HepG2 (cell line): ENCODE results near the gene TMEM247. TPM values are rescaled to one million over a fixed set of nuclear protein-coding genes. Genes with fewer than 3 reads are reported as not detected.

Source experiments
- ATAC-seq: fragments of 200-7000 bp; cut with Tn5 transposase; 3 replicates; pipeline ENCODE4 v1.9.1; 2020; ENCODE audit warnings: mild to moderate bottlenecking, moderate library complexity
- BruUV-seq: library from RNA; stranded (reverse); fragments of 400-500 nt; replicated peaks from 2 replicates; lab custom pipeline; 2021; lab: Mats Ljungman, UMichigan
- CTCF ChIA-PET: fragments of 300-600 bp; formaldehyde crosslinking; extraction: SDS; loops from one replicate; lab custom pipeline; 2021; ENCODE audit warnings: low total read pairs, inconsistent platforms, low intra/inter-chr PET ratio; lab: Yijun Ruan, JAX
- POLR2A ChIA-PET: fragments of 350-600 bp; sonication (Branson Sonifier 250); formaldehyde crosslinking; loops from one replicate; lab custom pipeline; 2020; ENCODE audit warnings: antibody characterized with exemption, inconsistent platforms; lab: Yijun Ruan, JAX
- DNase-seq: peaks from one replicate; pipeline ENCODE4 v3.0.0-alpha.2; 2015; ENCODE audit warnings: low spot score
- FAIRE-seq: peaks from 3 replicates; lab custom pipeline; 2011; peaks lifted over from hg19 to GRCh38; lab: Jason Lieb, UNC
- H2AFZ ChIP-seq: one replicate; pipeline ENCODE4 v1.6.1; 2011; ENCODE audit warnings: low read length, inconsistent platforms
- H3K27ac ChIP-seq: fragments of 300-600 bp; 3 replicates; pipeline ENCODE4 v1.8.0; 2011; ENCODE audit warnings: mixed run types, mild to moderate bottlenecking, mixed read lengths, low read length, inconsistent platforms; ENCODE audit not compliant: insufficient read depth; ENCODE audit errors: extremely low read length
- H3K27me3 ChIP-seq, 2 experiments: fragments of 200-600 bp in 1 of 2; 2 replicates in 1 of 2; 3 replicates in 1 of 2; pipeline versions ENCODE4 v1.6.0 to v1.8.0; 2011; ENCODE audit warnings: low read length in 2 of 2, mild to moderate bottlenecking in 2 of 2, moderate library complexity in 2 of 2, inconsistent platforms in 1 of 2; ENCODE audit not compliant: insufficient read depth in 2 of 2, control insufficient read depth in 1 of 2
- H3K36me3 ChIP-seq, 2 experiments: fragments of 200-600 bp in 1 of 2; replicated peaks in 1 of 2; 2 replicates in 1 of 2; 3 replicates in 1 of 2; pipeline versions ENCODE4 v1.5.1 to v1.8.0; 2011; ENCODE audit warnings: low read length in 2 of 2, inconsistent platforms in 1 of 2; ENCODE audit not compliant: insufficient read depth in 2 of 2, control insufficient read depth in 1 of 2
- H3K4me1 ChIP-seq: 2 replicates; pipeline ENCODE4 v1.5.1; 2012; ENCODE audit warnings: low read length, inconsistent platforms; ENCODE audit not compliant: insufficient read depth
- H3K4me2 ChIP-seq: 2 replicates; pipeline ENCODE4 v1.6.0; 2011; ENCODE audit warnings: low read depth, low read length, inconsistent platforms
- H3K4me3 ChIP-seq, 3 experiments: fragments of 200-600 bp in 1 of 3; sonication (generic), shearing (Covaris generic) in 1 of 3; replicated peaks in 1 of 3; 2 replicates each; pipeline ENCODE4 v1.5.1; 2011 to 2016; ENCODE audit warnings: low read length in 3 of 3, inconsistent platforms in 2 of 3, low read depth in 2 of 3, mild to moderate bottlenecking in 2 of 3, control low read depth in 1 of 3, mixed read lengths in 1 of 3; ENCODE audit not compliant: insufficient read depth in 1 of 3
- H3K79me2 ChIP-seq: one replicate; pipeline ENCODE4 v1.6.1; 2011; ENCODE audit warnings: low read length, inconsistent platforms; ENCODE audit not compliant: insufficient read depth
- H3K9ac ChIP-seq: 2 replicates; pipeline ENCODE4 v1.6.0; 2011; ENCODE audit warnings: mild to moderate bottlenecking, low read depth, low read length, inconsistent platforms; ENCODE audit not compliant: insufficient read depth
- H3K9me3 ChIP-seq: 2 replicates; pipeline ENCODE4 v1.5.1; 2012; ENCODE audit warnings: mild to moderate bottlenecking, low read length
- H4K20me1 ChIP-seq: 2 replicates; pipeline ENCODE4 v1.6.0; 2011; ENCODE audit warnings: inconsistent platforms, mild to moderate bottlenecking, low read length, moderate library complexity; ENCODE audit not compliant: insufficient read depth
- CAMTA2 ChIP-seq: sonication (generic); formaldehyde crosslinking; IDR thresholded peaks from 2 replicates; pipeline ENCODE4 v1.4.0; 2020; ENCODE audit warnings: mild to moderate bottlenecking, missing genetic modification reagents, borderline replicate concordance
- CBX2 ChIP-seq, 2 experiments: fragments of 200-600 bp in 1 of 2; sonication (generic); formaldehyde crosslinking in 1 of 2; IDR thresholded peaks; 2 replicates each; pipeline versions ENCODE4 v1.7.0 to v1.8.1; 2018 to 2022; ENCODE audit warnings: low read depth in 2 of 2, low read length in 1 of 2, mild to moderate bottlenecking in 1 of 2, missing genetic modification reagents in 1 of 2
- FLYWCH1 ChIP-seq: sonication (generic); formaldehyde crosslinking; IDR thresholded peaks from 2 replicates; pipeline ENCODE4 v1.8.1; 2023; ENCODE audit warnings: mild to moderate bottlenecking, missing genetic modification reagents
- GATA4 ChIP-seq: sonication (generic); IDR thresholded peaks from 2 replicates; pipeline ENCODE4 v1.6.1; 2016; ENCODE audit warnings: antibody characterized with exemption, low read depth, borderline replicate concordance
- GTF2F1 ChIP-seq: fragments of 150-350 bp; IDR thresholded peaks from 2 replicates; pipeline ENCODE4 v1.6.1; 2014; ENCODE audit warnings: low read length
- HNF4A ChIP-seq: sonication (generic); formaldehyde crosslinking; IDR thresholded peaks from 2 replicates; pipeline ENCODE4 v1.4.0; 2020; ENCODE audit warnings: missing genetic modification reagents
- IKZF4 ChIP-seq: sonication (generic); formaldehyde crosslinking; IDR thresholded peaks from 2 replicates; pipeline ENCODE4 v1.5.1; 2020; ENCODE audit warnings: borderline replicate concordance, mild to moderate bottlenecking, low read depth, missing genetic modification reagents; ENCODE audit errors: not compliant biosample characterization
- NR2F6 ChIP-seq, 2 experiments: IDR thresholded peaks; 2 replicates each; pipeline ENCODE4 v1.6.1; 2016; ENCODE audit warnings: antibody characterized with exemption in 1 of 2, mild to moderate bottlenecking in 1 of 2
- PHF20 ChIP-seq: sonication (generic); formaldehyde crosslinking; IDR thresholded peaks from 2 replicates; pipeline ENCODE4 v1.5.0; 2020; ENCODE audit warnings: mild to moderate bottlenecking, missing genetic modification reagents
- TCF7L2 ChIP-seq: IDR thresholded peaks from 2 replicates; pipeline ENCODE4 v1.6.1; 2011; ENCODE audit warnings: mild to moderate bottlenecking, low read depth, low read length, moderate library complexity
- XRCC5 ChIP-seq: fragments of 200-400 bp; formaldehyde crosslinking; optimal IDR thresholded peaks from 2 replicates; pipeline ENCODE3; 2017; ENCODE audit warnings: mild to moderate bottlenecking, low read length
- ZNF143 ChIP-seq: sonication (generic); formaldehyde crosslinking; IDR thresholded peaks from 2 replicates; pipeline ENCODE4 v1.4.0; 2020; ENCODE audit warnings: missing genetic modification reagents
- ZNF543 ChIP-seq: sonication (generic); formaldehyde crosslinking; IDR thresholded peaks from 2 replicates; pipeline ENCODE4 v1.4.0; 2020; ENCODE audit warnings: mild to moderate bottlenecking, missing genetic modification reagents
- ZNF607 ChIP-seq: sonication (generic); formaldehyde crosslinking; IDR thresholded peaks from 2 replicates; pipeline ENCODE4 v1.5.1; 2020; ENCODE audit warnings: missing genetic modification reagents, mild to moderate bottlenecking, borderline replicate concordance
- ZNF713 ChIP-seq: sonication (generic); formaldehyde crosslinking; IDR thresholded peaks from 2 replicates; pipeline ENCODE4 v1.4.0; 2020; ENCODE audit warnings: mild to moderate bottlenecking, missing genetic modification reagents
- ZSCAN12 ChIP-seq: sonication (generic); formaldehyde crosslinking; IDR thresholded peaks from 2 replicates; pipeline ENCODE4 v1.9.0; 2021; ENCODE audit warnings: mild to moderate bottlenecking, missing genetic modification reagents
- WGBS: methylation state at CpG from one replicate; pipeline ENCODE4 v1.1.6; 2017; ENCODE audit warnings: low lambda C conversion rate; 5-methylcytosine and 5-hydroxymethylcytosine counted together
- in situ Hi-C: cut with HindIII; loops from 2 replicates; pipeline ENCODE4 v1.10.0; 2017; ENCODE audit warnings: low pct_unique_long_range_greater_than_20kb; ENCODE audit not compliant: extremely low pct_ligation_motif_present
- intact Hi-C: fragments of 100-400 bp; cut with micrococcal nuclease; formaldehyde crosslinking; loops from one replicate; pipeline ENCODE4 v1.10.0; 2022; ENCODE audit not compliant: unreplicated experiment
- polyA plus RNA-seq, 8 experiments: library from polyadenylated mRNA; depleted of rRNA in 3 of 8; stranded (reverse) in 7 of 8; unstranded in 1 of 8; fragments of >200 nt; fragmentation: Illumina TruSeq in 4 of 8; extraction: Trizol in 4 of 8; gene quantifications; 2 replicates each; pipeline versions ENCODE4 v1.2.1 to v1.2.3, GENCODE V29; 2011 to 2016; ENCODE audit warnings: low read depth in 4 of 8, missing spikeins in 1 of 8, mixed read lengths in 1 of 8; ENCODE audit not compliant: insufficient read depth in 1 of 8
- total RNA-seq, 5 experiments: library from RNA; depleted of rRNA; stranded (reverse); fragments of >200 nt; fragmentation: Illumina TruSeq; extraction: Trizol; gene quantifications; 2 replicates each; pipeline ENCODE4 v1.2.3, GENCODE V29; 2016; ENCODE audit warnings: low read depth in 1 of 5
- TF ChIP-seq, protein P1 (sequence below): sonication (generic); formaldehyde crosslinking; IDR thresholded peaks from 2 replicates; pipeline ENCODE4 v1.4.0; 2020; ENCODE audit warnings: missing genetic modification reagents, borderline replicate concordance

The TMEM247 gene
- total and polyA plus RNA-seq, 2 of the 13 experiments (the other 11 are each of a cell fraction or from before 2014, with no cell fraction given): not detected

DNA sequence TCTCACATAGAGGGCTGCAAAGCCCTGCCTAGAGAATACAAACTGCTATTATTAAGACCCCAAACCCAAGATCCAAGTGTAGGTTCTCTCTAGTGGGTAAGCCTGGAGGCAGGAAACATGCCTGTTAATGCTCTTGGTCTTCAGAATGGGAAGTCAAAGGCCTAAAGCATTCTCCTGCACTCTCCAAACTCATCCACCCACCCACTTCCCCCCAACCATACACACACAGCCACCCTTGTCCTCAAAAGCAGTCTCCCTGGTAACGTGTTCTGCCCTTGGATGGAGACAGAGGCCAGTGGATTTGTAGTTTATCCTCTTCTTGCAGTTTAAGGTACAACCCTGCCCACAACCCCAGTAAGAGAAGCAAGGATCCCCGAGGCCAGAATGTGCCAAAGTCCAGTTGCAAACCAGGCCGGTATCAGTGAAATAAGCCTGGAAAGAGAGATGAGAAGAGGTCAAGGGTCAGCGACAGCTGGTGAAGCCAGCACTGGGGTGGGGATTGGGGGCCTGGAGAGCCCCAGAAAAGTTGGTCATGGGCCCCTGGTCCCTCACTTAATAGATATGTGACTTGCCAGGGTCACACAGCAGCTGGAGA is 23.0 kb downstream of the TMEM247 start:
- 2% methylated on average over 4 of the region's 4 CpGs for WGBS

More for the DNA sequence above, 23.0 kb downstream of the TMEM247 start:
- H3K9me3 ChIP-seq: no peaks in the 10 kb centered on the region
- H3K4me1 ChIP-seq: peaks cover 25% of the 10 kb centered on the region
- in situ Hi-C loops (no loop called here), intact Hi-C loops (no loop called here)
- H3K4me2 ChIP-seq: no peak overlapping the region
- BruUV-seq: no TSS peak
- no peaks in the 10 kb centered on the region for H4K20me1 ChIP-seq
- peaks cover 9 to 74% of the 10 kb centered on the region in 2 experiments; a peak in 4 of 5 replicates for H3K27me3 ChIP-seq
- no peak overlapping the region for H3K9ac ChIP-seq
- no peak for TF ChIP-seq GTF2F1
- no peak for TF ChIP-seq ZSCAN12
- TF ChIP-seq ZNF607 (CRISPR knock-in tag): no peak
- no peak for TF ChIP-seq ZNF143 (CRISPR knock-in tag)
- TF ChIP-seq FLYWCH1 (CRISPR knock-in tag): no peak
- no peak for TF ChIP-seq ZNF713 (CRISPR knock-in tag)
- no peak for TF ChIP-seq TCF7L2
- TF ChIP-seq IKZF4: no peak
- TF ChIP-seq XRCC5: peak; percentile 30
- TF ChIP-seq GATA4: no peak
- TF ChIP-seq HNF4A (CRISPR knock-in tag): peak; percentile 29; the same call in 1 of the 2 replicates
- TF ChIP-seq CBX2 (IDR thresholded peaks at IDR 0.05; ENCODE audit: low read depth, low read length): no peak
- TF ChIP-seq CBX2 (CRISPR knock-in tag; IDR thresholded peaks at IDR 0.05; ENCODE audit: low read depth): no peak
- no peak for TF ChIP-seq ZNF543 (CRISPR knock-in tag)
- TF ChIP-seq PHF20 (CRISPR knock-in tag): no peak
- TF ChIP-seq NR2F6 (IDR thresholded peaks at IDR 0.05): peak; percentile 39
- TF ChIP-seq NR2F6 (CRISPR knock-in tag; IDR thresholded peaks at IDR 0.05): no peak
- no peak for TF ChIP-seq CAMTA2 (CRISPR knock-in tag)
- TF ChIP-seq, protein P1, sequence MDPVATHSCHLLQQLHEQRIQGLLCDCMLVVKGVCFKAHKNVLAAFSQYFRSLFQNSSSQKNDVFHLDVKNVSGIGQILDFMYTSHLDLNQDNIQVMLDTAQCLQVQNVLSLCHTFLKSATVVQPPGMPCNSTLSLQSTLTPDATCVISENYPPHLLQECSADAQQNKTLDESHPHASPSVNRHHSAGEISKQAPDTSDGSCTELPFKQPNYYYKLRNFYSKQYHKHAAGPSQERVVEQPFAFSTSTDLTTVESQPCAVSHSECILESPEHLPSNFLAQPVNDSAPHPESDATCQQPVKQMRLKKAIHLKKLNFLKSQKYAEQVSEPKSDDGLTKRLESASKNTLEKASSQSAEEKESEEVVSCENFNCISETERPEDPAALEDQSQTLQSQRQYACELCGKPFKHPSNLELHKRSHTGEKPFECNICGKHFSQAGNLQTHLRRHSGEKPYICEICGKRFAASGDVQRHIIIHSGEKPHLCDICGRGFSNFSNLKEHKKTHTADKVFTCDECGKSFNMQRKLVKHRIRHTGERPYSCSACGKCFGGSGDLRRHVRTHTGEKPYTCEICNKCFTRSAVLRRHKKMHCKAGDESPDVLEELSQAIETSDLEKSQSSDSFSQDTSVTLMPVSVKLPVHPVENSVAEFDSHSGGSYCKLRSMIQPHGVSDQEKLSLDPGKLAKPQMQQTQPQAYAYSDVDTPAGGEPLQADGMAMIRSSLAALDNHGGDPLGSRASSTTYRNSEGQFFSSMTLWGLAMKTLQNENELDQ (CRISPR knock-in tag): no peak
- TF ChIP-seq, all 625 proteins: peak for 3
- Histone ChIP-seq H3K4me3 (no peak overlapping the region), H3K27ac (no peak overlapping the region), H3K36me3 (no peaks in the 10 kb centered on the region), H3K79me2 (no peaks in the 10 kb centered on the region), H2AFZ (no peak overlapping the region)
- ATAC-seq (no peak), DNase-seq (no peak), FAIRE-seq (no peak)
- ChIA-PET POLR2A (no interaction called here), CTCF (no interaction called here)
